Glutamatergic neuron (in vitro differentiated cells): ENCODE results near the gene PIK3R1. TPM values are rescaled to one million over a fixed set of nuclear protein-coding genes. Genes with fewer than 3 reads are reported as not detected.
A peak's percentile ranks its signal among the peaks of the same experiment; 100 is the strongest.

ENCODE experiments used
- DNase-seq: peaks from one replicate; pipeline ENCODE4 v3.0.0; 2022
- H3K27ac Mint-ChIP-seq: one replicate; pipeline ENCODE4 v1.8.0; 2020; ENCODE audit warnings: mild to moderate bottlenecking, mixed read lengths, inconsistent platforms; ENCODE audit not compliant: unreplicated experiment
- H3K27me3 Mint-ChIP-seq: one replicate; pipeline ENCODE4 v1.8.0; 2020; ENCODE audit warnings: mild to moderate bottlenecking, moderate library complexity, mixed read lengths, inconsistent platforms; ENCODE audit not compliant: unreplicated experiment
- H3K36me3 Mint-ChIP-seq: one replicate; pipeline ENCODE4 v1.8.0; 2020; ENCODE audit warnings: mild to moderate bottlenecking, mixed read lengths, inconsistent platforms; ENCODE audit not compliant: unreplicated experiment
- H3K4me1 Mint-ChIP-seq: one replicate; pipeline ENCODE4 v1.8.0; 2020; ENCODE audit warnings: mild to moderate bottlenecking, low read depth, mixed read lengths, inconsistent platforms; ENCODE audit not compliant: unreplicated experiment
- H3K4me3 Mint-ChIP-seq: one replicate; pipeline ENCODE4 v1.8.0; 2020; ENCODE audit warnings: mild to moderate bottlenecking, mixed read lengths, inconsistent platforms; ENCODE audit not compliant: unreplicated experiment
- H3K9me3 Mint-ChIP-seq: one replicate; pipeline ENCODE4 v1.8.0; 2020; ENCODE audit warnings: mild to moderate bottlenecking, moderate library complexity, mixed read lengths, inconsistent platforms; ENCODE audit not compliant: unreplicated experiment
- total RNA-seq: library from RNA; stranded (reverse); fragmentation: NEBNext Ultra II Directional; extraction: Animal tissue kit (Norgen Biotek cat#: 25700); gene quantifications from one replicate; pipeline ENCODE4 v1.2.1, GENCODE V29; 2021; ENCODE audit not compliant: unreplicated experiment
- TF ChIP-seq, protein P1 (sequence below): fragments of 200-600 bp; sonication (generic); IDR thresholded peaks from one replicate; pipeline ENCODE4 v1.5.0; 2021; ENCODE audit not compliant: partially characterized antibody, unreplicated experiment

Gene PIK3R1
- total RNA-seq, 1 donor from 2014 or later, result 49.4 TPM

DNA sequence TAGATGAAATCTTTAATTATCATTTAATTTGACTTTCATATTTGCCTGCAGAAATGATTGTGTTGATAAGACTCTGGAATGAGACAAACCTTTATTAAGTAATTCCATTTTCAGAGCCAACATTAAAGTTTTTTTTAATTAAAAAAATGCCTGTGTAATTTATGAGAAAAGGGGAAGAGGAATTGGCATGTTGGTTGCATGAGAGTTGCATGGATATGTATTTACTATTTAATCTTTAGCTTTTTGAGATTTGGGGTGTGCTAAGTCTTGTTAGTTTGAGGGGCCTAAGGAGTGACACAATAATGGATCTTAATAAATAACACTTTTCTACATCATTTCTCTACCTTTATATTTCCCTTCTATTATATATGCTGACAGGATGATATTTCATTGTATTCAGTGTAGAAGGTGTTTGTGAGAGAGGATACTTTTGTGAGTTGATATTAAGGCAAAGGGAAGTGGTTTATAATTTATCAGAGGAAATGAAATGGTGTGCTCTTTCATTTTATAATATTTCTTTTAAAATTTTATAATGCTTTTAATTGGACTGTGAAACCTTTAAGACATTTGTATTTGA is 54.9 kb downstream of the PIK3R1 start:
- DNase-seq, result no peak
- H3K27me3 Mint-ChIP-seq, result no peaks in the 10 kb centered on the region
- TF ChIP-seq, protein P1, sequence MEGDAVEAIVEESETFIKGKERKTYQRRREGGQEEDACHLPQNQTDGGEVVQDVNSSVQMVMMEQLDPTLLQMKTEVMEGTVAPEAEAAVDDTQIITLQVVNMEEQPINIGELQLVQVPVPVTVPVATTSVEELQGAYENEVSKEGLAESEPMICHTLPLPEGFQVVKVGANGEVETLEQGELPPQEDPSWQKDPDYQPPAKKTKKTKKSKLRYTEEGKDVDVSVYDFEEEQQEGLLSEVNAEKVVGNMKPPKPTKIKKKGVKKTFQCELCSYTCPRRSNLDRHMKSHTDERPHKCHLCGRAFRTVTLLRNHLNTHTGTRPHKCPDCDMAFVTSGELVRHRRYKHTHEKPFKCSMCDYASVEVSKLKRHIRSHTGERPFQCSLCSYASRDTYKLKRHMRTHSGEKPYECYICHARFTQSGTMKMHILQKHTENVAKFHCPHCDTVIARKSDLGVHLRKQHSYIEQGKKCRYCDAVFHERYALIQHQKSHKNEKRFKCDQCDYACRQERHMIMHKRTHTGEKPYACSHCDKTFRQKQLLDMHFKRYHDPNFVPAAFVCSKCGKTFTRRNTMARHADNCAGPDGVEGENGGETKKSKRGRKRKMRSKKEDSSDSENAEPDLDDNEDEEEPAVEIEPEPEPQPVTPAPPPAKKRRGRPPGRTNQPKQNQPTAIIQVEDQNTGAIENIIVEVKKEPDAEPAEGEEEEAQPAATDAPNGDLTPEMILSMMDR, result no peak
- H3K36me3 Mint-ChIP-seq, result no peaks in the 10 kb centered on the region
- peaks cover 38% of the 10 kb centered on the region for H3K4me1 Mint-ChIP-seq
- no peaks in the 10 kb centered on the region for H3K9me3 Mint-ChIP-seq
- no peak overlapping the region for H3K4me3 Mint-ChIP-seq
- no peak overlapping the region for H3K27ac Mint-ChIP-seq

DNA sequence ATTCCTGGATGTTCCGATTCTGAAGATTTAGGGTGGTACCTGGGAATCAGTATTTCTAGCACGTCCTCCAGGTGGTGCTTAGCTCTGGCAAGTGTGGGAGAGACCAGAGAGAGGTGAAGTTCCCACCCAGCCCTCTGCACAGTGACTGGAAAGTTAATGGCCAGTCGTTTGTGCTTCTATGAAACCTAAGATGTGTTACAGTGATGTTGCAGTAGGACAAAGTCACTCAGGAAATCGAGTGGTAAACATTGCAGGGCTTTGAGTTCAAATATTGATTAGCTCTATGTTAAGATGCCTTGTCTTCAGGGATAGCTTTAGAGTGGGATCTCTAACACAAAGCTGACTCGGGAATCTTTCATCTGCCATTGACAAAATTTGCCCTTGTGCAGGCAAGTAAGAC is 55.6 kb downstream of the PIK3R1 start:
- H3K9me3 Mint-ChIP-seq, result no peaks in the 10 kb centered on the region
- peaks cover 32% of the 10 kb centered on the region for H3K4me1 Mint-ChIP-seq
- TF ChIP-seq, protein P1, result no peak
- DNase-seq, result no peak
- no peaks in the 10 kb centered on the region for H3K36me3 Mint-ChIP-seq
- H3K27ac Mint-ChIP-seq, result peak overlapping the region; percentile 14
- no peaks in the 10 kb centered on the region for H3K27me3 Mint-ChIP-seq
- no peak overlapping the region for H3K4me3 Mint-ChIP-seq

DNA sequence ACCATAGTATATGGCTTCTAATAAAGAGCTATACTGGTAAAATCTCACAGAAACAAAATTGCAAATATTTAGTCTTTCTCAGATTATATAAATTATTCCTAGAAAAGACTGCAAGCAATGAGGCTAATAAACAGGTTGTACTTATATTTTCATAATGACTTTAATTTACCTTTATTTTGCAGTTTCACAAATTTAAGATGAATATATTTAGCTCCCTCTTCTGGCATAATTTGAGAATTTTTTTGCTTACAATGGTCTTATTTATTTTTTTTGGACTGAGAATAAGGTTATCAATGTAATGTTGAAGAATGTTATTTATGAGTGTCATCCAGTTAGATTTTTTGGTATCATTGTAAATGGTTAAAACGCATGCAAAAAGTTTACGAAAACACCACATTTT is 56.7 kb downstream of the PIK3R1 start:
- H3K36me3 Mint-ChIP-seq, result no peaks in the 10 kb centered on the region
- no peak overlapping the region for H3K4me3 Mint-ChIP-seq
- H3K9me3 Mint-ChIP-seq, result no peaks in the 10 kb centered on the region
- H3K27ac Mint-ChIP-seq, result no peak overlapping the region
- peaks cover 33% of the 10 kb centered on the region for H3K4me1 Mint-ChIP-seq
- TF ChIP-seq, protein P1, result peak; percentile 48
- no peak for DNase-seq
- no peaks in the 10 kb centered on the region for H3K27me3 Mint-ChIP-seq

DNA sequence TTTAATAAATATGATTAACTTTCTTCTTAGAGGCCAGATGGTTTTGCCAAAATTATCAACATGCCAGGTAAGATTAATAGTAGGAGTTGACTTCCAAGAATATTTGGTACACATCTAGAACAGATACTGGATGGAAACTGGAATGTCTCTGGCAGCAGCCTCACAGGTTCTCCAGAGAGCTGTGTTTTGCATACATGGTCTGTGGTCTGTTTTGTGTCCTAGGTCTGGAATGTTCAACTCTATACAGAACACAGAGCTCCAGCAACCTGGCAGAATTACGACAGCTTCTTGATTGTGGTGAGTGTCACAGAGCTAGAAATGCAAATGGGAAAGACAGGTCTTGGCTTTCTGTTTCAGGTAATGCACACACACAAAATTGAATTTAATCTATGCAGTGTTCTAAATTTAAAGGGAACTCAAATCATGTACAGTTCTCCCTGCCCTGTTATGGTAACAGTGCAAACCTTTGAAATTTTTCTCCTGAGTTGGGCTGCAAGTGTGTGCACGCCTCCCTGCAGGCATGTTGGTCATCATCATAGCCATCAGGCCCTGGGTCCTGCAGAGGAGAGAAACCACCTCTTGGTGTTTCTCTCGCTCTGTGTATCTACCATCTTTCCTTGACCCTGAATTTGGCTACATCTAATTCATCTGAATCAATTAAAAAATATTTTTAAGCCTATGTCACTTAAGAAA is 58.3 kb downstream of the PIK3R1 start:
- TF ChIP-seq, protein P1, result no peak
- Mint-ChIP-seq H3K4me1 (peaks cover 31% of the 10 kb centered on the region), H3K4me3 (no peak overlapping the region), H3K27me3 (no peaks in the 10 kb centered on the region), H3K36me3 (peaks cover 8% of the 10 kb centered on the region), H3K27ac (peak overlapping the region; percentile 65), H3K9me3 (peaks cover 3% of the 10 kb centered on the region)
- no peak for DNase-seq
